MCF 10A (cell line): Measurements from ENCODE around the gene TGOLN2. TPM values are rescaled to one million over a fixed set of nuclear protein-coding genes. Genes with fewer than 3 reads are reported as not detected.
"Not testable (repeated sequence)": the region's sequence is repeated elsewhere in the genome, so short reads cannot be mapped to it uniquely, and the experiment has no call there.

Experiments used
- BruUV-seq: library from RNA; stranded (reverse); fragments of 400-500 nt; replicated peaks from 2 replicates; lab custom pipeline; 2021; lab: Mats Ljungman, UMichigan
- CTCF ChIA-PET: fragments of 300-600 bp; sonication (Branson Sonifier 250); formaldehyde crosslinking; extraction: SDS; loops from one replicate; lab custom pipeline; 2021; ENCODE audit warnings: antibody characterized with exemption, inconsistent platforms; lab: Yijun Ruan, JAX
- POLR2A ChIA-PET: fragments of 300-600, 350-650 bp; sonication (Branson Sonifier 250); formaldehyde crosslinking; extraction: SDS; loops from one replicate; lab custom pipeline; 2020; ENCODE audit warnings: antibody characterized with exemption, inconsistent platforms; lab: Yijun Ruan, JAX
- DNase-seq: peaks from one replicate; pipeline ENCODE4 v3.0.0-alpha.2; 2018; ENCODE audit not compliant: unreplicated experiment
- H3K27ac Mint-ChIP-seq: one replicate; pipeline ENCODE4 v1.8.0; 2022; ENCODE audit warnings: mild to moderate bottlenecking, low read depth, mixed read lengths; ENCODE audit not compliant: unreplicated experiment
- H3K27me3 Mint-ChIP-seq: one replicate; pipeline ENCODE4 v1.8.0; 2022; ENCODE audit warnings: mixed read lengths; ENCODE audit not compliant: insufficient read depth, unreplicated experiment
- H3K36me3 Mint-ChIP-seq: one replicate; pipeline ENCODE4 v1.8.0; 2022; ENCODE audit warnings: mild to moderate bottlenecking, moderate library complexity, mixed read lengths; ENCODE audit not compliant: insufficient read depth, unreplicated experiment
- H3K4me1 Mint-ChIP-seq: one replicate; pipeline ENCODE4 v1.8.0; 2022; ENCODE audit warnings: mixed read lengths; ENCODE audit not compliant: insufficient read depth, unreplicated experiment
- H3K4me3 Mint-ChIP-seq: one replicate; pipeline ENCODE4 v1.8.0; 2022; ENCODE audit warnings: mild to moderate bottlenecking, moderate library complexity, mixed read lengths; ENCODE audit not compliant: unreplicated experiment
- H3K9me3 Mint-ChIP-seq: one replicate; pipeline ENCODE4 v1.8.0; 2022; ENCODE audit warnings: mixed read lengths; ENCODE audit not compliant: unreplicated experiment
- CTCF ChIP-seq: fragments of 200-600 bp; IDR thresholded peaks from one replicate; pipeline ENCODE4 v1.8.0; 2022; ENCODE audit warnings: antibody characterized with exemption, mild to moderate bottlenecking; ENCODE audit not compliant: unreplicated experiment
- intact Hi-C: fragments of 100-400 bp; cut with micrococcal nuclease; formaldehyde crosslinking; loops from 2 replicates; pipeline ENCODE4 v1.14.1; 2022
- total RNA-seq: library from RNA; stranded (reverse); gene quantifications from 2 replicates; pipeline ENCODE4 v1.2.3, GENCODE V29; 2022

Gene TGOLN2
- total RNA-seq, 1 experiment from 2014 or later, result 62.9 TPM

GRCh38 chr2:85319796-85320195 is 8.0 kb downstream of the TGOLN2 start:
- TF ChIP-seq CTCF, result no peak
- no peak for DNase-seq
- Mint-ChIP-seq H3K27me3 (no peaks in the 10 kb centered on the region), H3K27ac (peak overlapping the region; percentile 54), H3K4me1 (peaks cover 25% of the 10 kb centered on the region), H3K36me3 (peaks cover 83% of the 10 kb centered on the region), H3K4me3 (no peak overlapping the region), H3K9me3 (no peaks in the 10 kb centered on the region)
- ChIA-PET POLR2A (interaction anchor here (0.5 to 1.4 kb wide), 4 partner anchors 8 to 158 kb away, joined by 3 to 7 read pairs (median 4); partner anchors contain the start of genes ELMOD3, RETSAT and TGOLN2), CTCF (interaction anchor here (0.6 to 2.4 kb wide), 6 partner anchors 17 to 567 kb away, joined by 3 to 8 read pairs (median 4); no protein-coding TSS in a partner anchor)
- intact Hi-C loops, result no loop called here
- no TSS peak for BruUV-seq

GRCh38 chr2:85318222-85319074 is 9.3 kb downstream of the TGOLN2 start:
- Mint-ChIP-seq H3K4me1 (peaks cover 32% of the 10 kb centered on the region), H3K27ac (no peak overlapping the region), H3K4me3 (no peak overlapping the region), H3K27me3 (no peaks in the 10 kb centered on the region), H3K9me3 (no peaks in the 10 kb centered on the region), H3K36me3 (peaks cover 75% of the 10 kb centered on the region)
- CTCF ChIA-PET, result interaction anchor here (0.5 to 2.4 kb wide), 4 partner anchors 8 to 153 kb away, joined by 3 to 8 read pairs (median 3); no protein-coding TSS in a partner anchor
- intact Hi-C loops, result no loop called here
- DNase-seq, result peak; percentile 81
- BruUV-seq, result TSS peak; percentile 1
- no peak for TF ChIP-seq CTCF
- POLR2A ChIA-PET, result interaction anchor here (1.0 to 1.4 kb wide), 4 partner anchors 9 to 36 kb away, joined by 5 to 9 read pairs (median 6); partner anchors contain the start of genes ELMOD3, RETSAT and TGOLN2

- H3K27ac Mint-ChIP-seq, H3K4me3 Mint-ChIP-seq, H3K9me3 Mint-ChIP-seq, BruUV-seq, H3K27me3 Mint-ChIP-seq, CTCF ChIA-PET, DNase-seq, intact Hi-C loops, POLR2A ChIA-PET: not testable (repeated sequence)
- Mint-ChIP-seq H3K4me1 (peaks cover 30% of the 10 kb centered on the region), H3K36me3 (peaks cover 49% of the 10 kb centered on the region)
Observed at GRCh38 chr2:85315921-85316320, 11.9 kb downstream of the TGOLN2 start.

GRCh38 chr2:85314884-85315242 is 12.9 kb downstream of the TGOLN2 start:
- no peak for TF ChIP-seq CTCF
- intact Hi-C loops, result loop anchor here (5.0 kb wide), 1 partner anchor 237 kb away; no protein-coding TSS in a partner anchor
- Mint-ChIP-seq H3K4me1 (peaks cover 22% of the 10 kb centered on the region), H3K36me3 (peaks cover 39% of the 10 kb centered on the region), H3K27ac (peak overlapping the region; percentile 94), H3K4me3 (no peak overlapping the region), H3K9me3 (no peaks in the 10 kb centered on the region), H3K27me3 (no peaks in the 10 kb centered on the region)
- POLR2A ChIA-PET, result interaction anchor here (0.9 to 4.3 kb wide), 2 partner anchors 12 to 39 kb away, joined by 3 to 42 read pairs; partner anchors contain the start of gene TGOLN2
- DNase-seq, result no peak
- no TSS peak for BruUV-seq
- CTCF ChIA-PET, result interaction anchor here (1.0 to 2.6 kb wide), 3 partner anchors 12 to 248 kb away, joined by 3 to 9 read pairs (median 4); no protein-coding TSS in a partner anchor
